ENCODE measurements around the gene NR2F1.

DNA sequence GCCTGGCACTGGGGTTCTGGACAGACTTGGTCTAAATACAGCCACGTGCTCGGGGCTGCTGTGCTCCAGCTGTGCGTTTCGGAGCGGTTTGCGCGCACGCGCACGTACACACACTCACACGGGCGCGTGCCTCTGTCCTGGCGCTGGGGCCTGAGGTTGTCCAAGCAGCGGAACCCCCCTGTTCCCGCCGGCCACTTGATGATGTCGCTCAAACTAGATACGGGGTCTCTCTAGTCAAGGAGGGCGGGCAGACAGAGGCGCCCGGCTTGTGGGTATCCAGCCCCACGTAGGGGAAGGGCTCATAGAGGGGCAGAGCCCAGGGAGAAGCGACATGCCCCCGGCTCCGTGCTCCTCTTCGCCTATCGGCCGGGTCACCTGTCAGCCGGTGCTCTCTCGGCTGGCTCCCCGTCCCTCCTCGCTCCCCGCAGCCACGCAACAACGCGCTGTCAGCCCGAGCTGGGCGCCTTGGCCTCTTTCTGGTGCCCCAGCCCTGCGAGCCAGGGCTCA is 10.9 kb upstream of the NR2F1 start:
- TF ChIP-seq GATA3 (IDR thresholded peaks at IDR 0.05; ENCODE audit: low read depth, low read length) (no peak), GATA2 (IDR thresholded peaks at IDR 0.05; ENCODE audit: low read depth, low read length) (no peak)

Measured in SH-SY5Y (cell line).